ENCODE measurements around the gene ARSH.
"Not testable (repeated sequence)": the region's sequence is repeated elsewhere in the genome, so short reads cannot be mapped to it uniquely, and the experiment has no call there.

ARSH gene

GRCh38 chrX:3044671-3045070, 38.3 kb downstream of the ARSH start:
- DNase-seq, result no peak

- DNase-seq, result no peak
Observed at GRCh38 chrX:3046253-3047240, 40.2 kb downstream of the ARSH start.

DNA sequence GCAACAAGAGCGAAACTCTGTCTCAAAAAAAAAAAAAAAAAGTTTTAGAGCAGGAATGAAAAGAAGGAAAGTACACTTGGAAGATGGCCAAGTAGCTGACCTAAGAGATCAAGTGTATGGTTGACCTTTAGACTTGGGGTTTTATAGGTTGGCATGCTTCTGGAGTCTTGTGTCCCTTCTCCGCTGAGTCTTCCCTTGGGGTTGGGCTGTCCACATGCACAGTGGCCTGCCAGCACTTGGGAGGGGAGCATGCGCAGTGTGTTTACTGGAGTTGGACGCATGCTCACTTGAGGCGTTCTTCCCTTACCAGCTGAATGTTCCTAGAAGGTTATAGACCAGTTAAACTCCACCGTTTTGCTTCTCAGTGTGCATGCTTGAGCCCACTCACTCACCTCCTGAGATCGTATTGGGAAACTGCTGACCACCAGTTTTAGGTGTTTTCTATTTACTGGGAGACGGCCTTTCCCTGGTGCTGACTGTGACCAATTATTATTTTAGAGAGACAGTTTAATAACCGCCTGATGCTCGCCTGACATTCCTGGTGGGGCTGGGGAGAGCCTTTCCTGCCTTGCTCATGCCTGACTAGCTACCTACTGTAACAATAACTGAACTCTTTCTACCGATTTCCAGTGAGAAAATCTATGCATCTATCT, 44.3 kb downstream of the ARSH start:
- not testable (repeated sequence) for DNase-seq

GRCh38 chrX:3052860-3053259, 46.5 kb downstream of the ARSH start:
- no peak for DNase-seq

DNA sequence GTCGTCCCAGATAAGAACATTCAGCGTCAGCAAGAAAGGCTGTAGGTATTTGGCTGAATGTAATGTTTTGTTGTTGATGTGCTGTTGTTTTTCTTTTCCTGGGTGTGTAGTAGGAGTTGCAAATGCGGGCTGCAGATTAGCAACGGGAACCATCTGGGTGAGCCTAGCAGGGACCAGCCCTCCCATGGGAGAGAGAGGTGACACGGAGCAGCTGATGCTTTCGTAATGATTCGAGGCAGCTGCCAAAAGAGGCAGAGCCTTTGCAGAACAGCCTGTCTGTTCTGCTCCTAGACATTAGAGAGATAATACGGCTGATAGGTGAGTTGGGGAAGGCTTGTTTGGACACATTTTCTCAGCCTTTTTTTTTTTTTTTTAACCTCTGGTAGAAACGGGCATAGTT, 60.2 kb downstream of the ARSH start:
- DNase-seq, result no peak

DNA sequence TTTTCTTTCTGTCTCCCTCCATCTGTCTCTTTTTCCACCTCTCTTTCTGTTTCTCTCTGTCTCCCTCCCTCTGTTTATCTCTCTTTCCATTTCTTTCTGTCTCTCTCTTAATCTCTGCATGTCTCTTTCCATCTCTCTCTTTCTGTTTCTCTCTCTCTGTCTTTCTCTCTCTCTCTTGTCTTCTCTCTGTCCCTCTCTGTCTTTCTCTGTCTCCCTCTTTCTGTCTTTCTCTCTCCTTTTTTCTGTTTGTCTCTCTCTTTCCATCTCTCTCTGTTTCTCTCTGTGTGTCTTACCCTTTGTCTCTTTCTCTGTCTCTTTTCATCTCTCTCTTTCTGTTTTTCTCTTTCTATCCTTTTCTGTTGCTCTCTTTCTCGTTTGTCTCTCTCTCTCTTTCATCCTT, 69.6 kb downstream of the ARSH start:
- DNase-seq, result no peak

DNA sequence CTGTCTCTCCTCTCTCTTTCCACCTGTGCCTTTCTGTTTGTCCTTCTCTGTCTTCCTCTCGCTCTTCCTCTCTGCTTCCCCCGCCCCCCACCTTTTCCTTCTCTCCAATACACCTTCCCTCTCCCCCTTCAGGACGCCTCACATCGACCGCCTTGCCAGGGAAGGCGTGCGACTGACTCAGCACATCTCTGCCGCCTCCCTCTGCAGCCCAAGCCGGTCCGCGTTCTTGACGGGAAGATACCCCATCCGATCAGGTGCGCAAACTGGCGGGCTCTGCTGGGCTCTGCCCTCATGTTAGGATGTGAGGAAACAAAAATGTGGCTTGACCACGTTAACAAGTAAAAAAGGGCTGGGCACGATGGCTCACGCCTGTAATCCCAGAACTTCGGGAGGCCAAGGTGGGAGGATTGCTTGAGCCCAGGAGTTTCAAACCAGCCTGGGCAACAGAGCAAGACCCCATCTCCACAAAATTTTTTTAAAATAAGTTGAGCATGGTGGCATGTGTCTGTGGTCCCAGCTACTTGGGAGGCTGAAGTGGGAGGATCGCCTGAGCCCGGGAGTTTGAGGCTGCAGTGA, 70.2 kb downstream of the ARSH start:
- DNase-seq, result no peak

Measured in NCI-H146 (cell line).